H9 (cell line): ENCODE results near the gene FBXL19. TPM values are rescaled to one million over a fixed set of nuclear protein-coding genes. Genes with fewer than 3 reads are reported as not detected.

Experiments used
- DNase-seq: peaks from one replicate; pipeline ENCODE4 v3.0.0-alpha.2; 2017
- H2AFZ ChIP-seq: one replicate; pipeline ENCODE4 v1.6.1; 2013; ENCODE audit warnings: mild to moderate bottlenecking, low read length, control low read depth, moderate library complexity
- H2AK5ac ChIP-seq: 2 replicates; pipeline ENCODE4 v1.6.1; 2013; ENCODE audit warnings: low read length, control low read depth, mixed read lengths; ENCODE audit not compliant: insufficient read length
- H2BK120ac ChIP-seq: one replicate; pipeline ENCODE4 v1.6.1; 2013; ENCODE audit warnings: low read depth, mild to moderate bottlenecking, low read length, control low read depth, inconsistent platforms; ENCODE audit not compliant: poor library complexity, severe bottlenecking
- H2BK12ac ChIP-seq: 2 replicates; pipeline ENCODE4 v1.6.1; 2013; ENCODE audit warnings: low read length, control low read depth, mixed read lengths, low read depth; ENCODE audit not compliant: insufficient read length
- H2BK15ac ChIP-seq: 2 replicates; pipeline ENCODE4 v1.6.1; 2013; ENCODE audit warnings: low read depth, low read length, control low read depth
- H2BK20ac ChIP-seq: one replicate; pipeline ENCODE4 v1.6.1; 2013; ENCODE audit warnings: low read depth, mild to moderate bottlenecking, low read length, control low read depth, inconsistent platforms; ENCODE audit not compliant: poor library complexity, severe bottlenecking
- H2BK5ac ChIP-seq: 2 replicates; pipeline ENCODE4 v1.6.1; 2013; ENCODE audit warnings: low read length, control low read depth, mixed read lengths; ENCODE audit not compliant: insufficient read length
- H3K14ac ChIP-seq: 2 replicates; pipeline ENCODE4 v1.6.1; 2013; ENCODE audit warnings: low read length, control low read depth; ENCODE audit not compliant: insufficient read depth
- H3K18ac ChIP-seq: 2 replicates; pipeline ENCODE4 v1.6.1; 2013; ENCODE audit warnings: low read depth, mild to moderate bottlenecking, mixed read lengths, low read length, control low read depth; ENCODE audit not compliant: insufficient read length
- H3K23ac ChIP-seq: 2 replicates; pipeline ENCODE4 v1.6.1; 2013; ENCODE audit warnings: low read length, control low read depth, mixed read lengths, low read depth; ENCODE audit not compliant: insufficient read length
- H3K23me2 ChIP-seq: 2 replicates; pipeline ENCODE4 v1.6.1; 2013; ENCODE audit warnings: low read depth, mild to moderate bottlenecking, mixed read lengths, low read length, control low read depth; ENCODE audit not compliant: insufficient read length, poor library complexity, severe bottlenecking
- H3K27ac ChIP-seq: 2 replicates; pipeline ENCODE4 v1.5.1; 2013; ENCODE audit warnings: low read length, control low read depth, mixed read lengths, low read depth; ENCODE audit not compliant: insufficient read length
- H3K27me3 ChIP-seq: 2 replicates; pipeline ENCODE4 v1.6.1; 2013; ENCODE audit warnings: low read length, control low read depth, inconsistent platforms; ENCODE audit not compliant: insufficient read depth
- H3K4ac ChIP-seq: 2 replicates; pipeline ENCODE4 v1.6.1; 2013; ENCODE audit warnings: low read depth, mild to moderate bottlenecking, control low read depth, inconsistent platforms, low read length, moderate library complexity
- H3K4me1 ChIP-seq: 2 replicates; pipeline ENCODE4 v1.6.1; 2013; ENCODE audit warnings: low read length, control low read depth, inconsistent platforms; ENCODE audit not compliant: insufficient read depth
- H3K4me2 ChIP-seq: 2 replicates; pipeline ENCODE4 v1.6.1; 2013; ENCODE audit warnings: low read length, control low read depth, mixed read lengths; ENCODE audit not compliant: insufficient read length, insufficient read depth
- H3K56ac ChIP-seq: 2 replicates; pipeline ENCODE4 v1.6.1; 2013; ENCODE audit warnings: low read depth, mild to moderate bottlenecking, mixed read lengths, low read length, control low read depth; ENCODE audit not compliant: insufficient read length
- H3K79me1 ChIP-seq: 2 replicates; pipeline ENCODE4 v1.6.1; 2013; ENCODE audit warnings: low read depth, mild to moderate bottlenecking, moderate library complexity, low read length, control low read depth, inconsistent platforms; ENCODE audit not compliant: insufficient read depth, poor library complexity, severe bottlenecking
- H3K79me2 ChIP-seq: 2 replicates; pipeline ENCODE4 v1.6.1; 2013; ENCODE audit warnings: low read length, control low read depth, inconsistent platforms; ENCODE audit not compliant: insufficient read depth
- H3K9ac ChIP-seq: 2 replicates; pipeline ENCODE4 v1.6.1; 2013; ENCODE audit warnings: low read length, control low read depth, mixed read lengths; ENCODE audit not compliant: insufficient read length; ENCODE audit errors: extremely low read depth
- H3K9me3 ChIP-seq: one replicate; pipeline ENCODE4 v1.6.1; 2013; ENCODE audit warnings: low read depth, low read length, inconsistent platforms; ENCODE audit not compliant: control insufficient read depth
- H3T11ph ChIP-seq: one replicate; pipeline ENCODE4 v1.6.1; 2013; ENCODE audit warnings: mild to moderate bottlenecking, low read length, control low read depth, inconsistent platforms
- H4K20me1 ChIP-seq: one replicate; pipeline ENCODE4 v1.6.1; 2013; ENCODE audit not compliant: control insufficient read depth, insufficient read length, insufficient read depth
- H4K5ac ChIP-seq: 2 replicates; pipeline ENCODE4 v1.6.1; 2013; ENCODE audit warnings: low read depth, mild to moderate bottlenecking, mixed read lengths, low read length, control low read depth; ENCODE audit not compliant: insufficient read length
- H4K8ac ChIP-seq: replicated peaks from 2 replicates; pipeline ENCODE4 v1.6.1; 2013; ENCODE audit warnings: low read length, control low read depth, mixed read lengths, low read depth; ENCODE audit not compliant: insufficient read length
- H4K91ac ChIP-seq: 2 replicates; pipeline ENCODE4 v1.6.1; 2013; ENCODE audit warnings: low read depth, mild to moderate bottlenecking, moderate library complexity, mixed read lengths, low read length, control low read depth; ENCODE audit not compliant: insufficient read length
- H3K27ac Mint-ChIP-seq, 3 experiments: 2 replicates in 2 of 3; 3 replicates in 1 of 3; pipeline ENCODE4 v1.8.0; 2020 to 2021; ENCODE audit warnings: mixed read lengths in 3 of 3, mild to moderate bottlenecking in 1 of 3, moderate library complexity in 1 of 3
- H3K27me3 Mint-ChIP-seq: 2 replicates; pipeline ENCODE4 v1.8.0; 2021; ENCODE audit warnings: low read depth, mild to moderate bottlenecking, moderate library complexity, mixed read lengths
- H3K36me3 Mint-ChIP-seq, 3 experiments: 2 replicates in 2 of 3; 3 replicates in 1 of 3; pipeline ENCODE4 v1.8.0; 2020 to 2021; ENCODE audit warnings: low read depth in 3 of 3, mixed read lengths in 3 of 3; ENCODE audit not compliant: insufficient read depth in 1 of 3
- H3K4me1 Mint-ChIP-seq, 2 experiments: 2 replicates each; pipeline ENCODE4 v1.8.0; 2020; ENCODE audit warnings: mixed read lengths in 2 of 2
- H3K4me3 Mint-ChIP-seq, 2 experiments: 2 replicates in 1 of 2; 3 replicates in 1 of 2; pipeline ENCODE4 v1.8.0; 2020 to 2021; ENCODE audit warnings: mild to moderate bottlenecking in 2 of 2, mixed read lengths in 2 of 2, moderate library complexity in 1 of 2
- H3K9me3 Mint-ChIP-seq, 2 experiments: 2 replicates in 1 of 2; 3 replicates in 1 of 2; pipeline ENCODE4 v1.8.0; 2020; ENCODE audit warnings: mild to moderate bottlenecking in 2 of 2, mixed read lengths in 2 of 2, moderate library complexity in 1 of 2
- total RNA-seq: library from RNA; stranded (reverse); gene quantifications from 2 replicates; pipeline ENCODE4 v1.2.1, GENCODE V29; 2021
- TF ChIP-seq, protein P1 (sequence below): fragments of 200-600 bp; sonication (generic); conservative IDR thresholded peaks from 3 replicates; pipeline ENCODE4 v1.8.0; 2021; ENCODE audit warnings: antibody characterized with exemption, mild to moderate bottlenecking

The FBXL19 gene
- total RNA-seq, 1 experiment from 2014 or later = 66.8 TPM

DNA sequence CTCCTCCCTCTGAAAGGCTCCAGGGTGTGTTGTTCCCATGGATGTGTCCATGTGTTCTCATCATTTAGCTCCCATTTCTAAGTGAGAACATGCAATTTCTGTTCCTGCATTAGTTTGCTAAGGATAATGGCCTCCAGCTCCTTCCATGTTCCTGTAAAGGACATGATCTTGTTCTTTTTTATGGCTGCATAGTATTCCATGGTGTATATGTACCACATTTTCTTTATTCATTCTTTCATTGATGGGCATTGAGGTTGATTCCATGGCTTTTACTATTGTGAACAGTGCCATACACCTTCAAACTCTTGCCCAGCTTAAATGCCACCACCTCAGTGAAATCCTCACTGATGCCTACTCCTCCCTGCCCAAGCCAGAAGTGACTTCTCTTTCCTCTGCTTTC, 21.0 kb downstream of the FBXL19 start:
- no peaks in the 10 kb centered on the region for H3K27me3 ChIP-seq
- no peaks in the 10 kb centered on the region for H3K9me3 ChIP-seq
- no peak for DNase-seq
- H3K4ac ChIP-seq = no peak overlapping the region
- H3K27ac ChIP-seq = no peak overlapping the region
- H2BK5ac ChIP-seq = no peak overlapping the region
- peaks cover 3% of the 10 kb centered on the region for H3K23me2 ChIP-seq
- H3K56ac ChIP-seq = no peak overlapping the region
- H3K4me1 ChIP-seq = peaks cover 2% of the 10 kb centered on the region; the same call in 1 of the 2 replicates
- no peaks in the 10 kb centered on the region for H4K20me1 ChIP-seq
- no peak overlapping the region for H2AFZ ChIP-seq
- H3K79me1 ChIP-seq = no peaks in the 10 kb centered on the region
- TF ChIP-seq, protein P1, sequence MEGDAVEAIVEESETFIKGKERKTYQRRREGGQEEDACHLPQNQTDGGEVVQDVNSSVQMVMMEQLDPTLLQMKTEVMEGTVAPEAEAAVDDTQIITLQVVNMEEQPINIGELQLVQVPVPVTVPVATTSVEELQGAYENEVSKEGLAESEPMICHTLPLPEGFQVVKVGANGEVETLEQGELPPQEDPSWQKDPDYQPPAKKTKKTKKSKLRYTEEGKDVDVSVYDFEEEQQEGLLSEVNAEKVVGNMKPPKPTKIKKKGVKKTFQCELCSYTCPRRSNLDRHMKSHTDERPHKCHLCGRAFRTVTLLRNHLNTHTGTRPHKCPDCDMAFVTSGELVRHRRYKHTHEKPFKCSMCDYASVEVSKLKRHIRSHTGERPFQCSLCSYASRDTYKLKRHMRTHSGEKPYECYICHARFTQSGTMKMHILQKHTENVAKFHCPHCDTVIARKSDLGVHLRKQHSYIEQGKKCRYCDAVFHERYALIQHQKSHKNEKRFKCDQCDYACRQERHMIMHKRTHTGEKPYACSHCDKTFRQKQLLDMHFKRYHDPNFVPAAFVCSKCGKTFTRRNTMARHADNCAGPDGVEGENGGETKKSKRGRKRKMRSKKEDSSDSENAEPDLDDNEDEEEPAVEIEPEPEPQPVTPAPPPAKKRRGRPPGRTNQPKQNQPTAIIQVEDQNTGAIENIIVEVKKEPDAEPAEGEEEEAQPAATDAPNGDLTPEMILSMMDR = no peak
- H3K27me3 Mint-ChIP-seq = no peaks in the 10 kb centered on the region
- H3K4me3 Mint-ChIP-seq = no peak overlapping the region
- H3K18ac ChIP-seq = no peak overlapping the region
- H2BK20ac ChIP-seq = no peak overlapping the region
- H3K4me1 Mint-ChIP-seq = peaks cover 20 to 27% of the 10 kb centered on the region in 2 experiments
- H3K27ac Mint-ChIP-seq = no peak overlapping the region
- no peaks in the 10 kb centered on the region; a peak in 1 of 5 replicates for H3K9me3 Mint-ChIP-seq
- H3K79me2 ChIP-seq = no peaks in the 10 kb centered on the region
- H4K8ac ChIP-seq = no peak overlapping the region
- H3T11ph ChIP-seq = no peak overlapping the region
- H2BK15ac ChIP-seq = no peak overlapping the region
- no peak overlapping the region for H3K9ac ChIP-seq
- no peak overlapping the region for H4K91ac ChIP-seq
- H2BK12ac ChIP-seq = no peak overlapping the region
- no peak overlapping the region for H3K14ac ChIP-seq
- H3K4me2 ChIP-seq = no peak overlapping the region
- H2BK120ac ChIP-seq = no peak overlapping the region
- no peak overlapping the region for H3K23ac ChIP-seq
- peaks cover 26 to 57% (median 43%) of the 10 kb centered on the region in 3 experiments; a peak in 6 of 7 replicates for H3K36me3 Mint-ChIP-seq
- no peak overlapping the region for H2AK5ac ChIP-seq
- H4K5ac ChIP-seq = no peak overlapping the region
